Stimulated activated CD8-positive, alpha-beta memory T cell treated with anti-CD3 and anti-CD28 coated beads, Interleukin-2, amount 100 ng/mL, for 48 hours (primary cell): ENCODE measurements around the gene ADAMTSL1.

ENCODE experiments used
- DNase-seq, 2 donors: peaks; one replicate each; pipeline ENCODE4 v3.0.0-alpha.2; 2020; ENCODE audit warnings: low read depth in 2 of 2

ADAMTSL1 gene

DNA sequence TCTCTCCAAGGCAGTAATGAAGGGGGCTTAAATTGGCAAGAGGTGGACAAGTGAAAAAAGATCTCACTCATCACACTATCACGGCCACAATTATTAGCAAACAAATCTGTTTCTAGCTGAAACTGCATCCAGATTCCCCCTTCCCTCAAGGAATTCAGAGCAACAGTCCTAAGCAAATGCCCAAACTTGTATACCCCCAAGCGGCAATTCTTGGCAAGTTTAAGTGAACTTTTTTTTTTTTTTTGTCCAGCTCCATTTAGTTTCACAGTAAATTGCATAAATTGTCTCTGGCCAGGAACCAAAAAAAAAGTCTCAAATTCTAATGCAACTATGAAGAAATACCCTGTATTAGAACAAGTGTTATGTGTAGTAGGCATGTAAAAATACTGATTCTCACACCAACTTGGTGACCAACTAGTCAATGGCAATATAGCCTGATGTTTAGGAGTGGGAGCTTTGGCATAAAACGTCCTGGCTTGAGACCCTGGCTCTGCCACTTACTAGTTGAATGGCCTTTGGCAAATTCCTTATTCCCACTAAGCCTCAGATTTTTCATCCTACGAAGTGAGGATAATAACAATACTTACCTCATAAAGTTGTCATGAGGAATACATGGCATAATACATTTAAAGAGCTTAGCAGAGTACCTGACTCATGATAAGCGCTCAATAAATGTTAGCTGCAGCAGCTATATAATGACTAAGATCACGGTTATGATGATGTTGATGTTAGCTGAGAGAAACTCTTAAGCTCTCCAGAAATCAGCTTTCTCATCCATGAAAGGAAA is 193.2 kb downstream of the ADAMTSL1 start:
- DNase-seq = no peak

DNA sequence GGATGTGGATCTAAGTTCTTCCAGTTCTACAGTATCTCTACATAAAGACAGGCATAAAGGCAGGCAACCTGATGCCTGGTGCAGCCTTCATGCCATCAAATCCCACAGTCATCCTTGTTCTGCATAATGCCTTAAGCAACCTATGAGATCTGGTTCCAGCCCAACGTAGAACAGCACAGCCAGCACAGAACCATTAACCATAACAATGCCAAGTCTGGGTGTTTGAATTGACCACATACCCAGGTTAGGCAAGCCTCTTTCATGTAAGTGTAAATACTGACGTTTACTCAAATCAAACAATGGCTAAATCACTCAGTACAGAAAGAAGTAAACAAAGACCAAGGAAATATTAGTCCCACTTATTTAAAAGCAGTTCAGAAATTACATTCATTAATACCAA is 195.0 kb downstream of the ADAMTSL1 start:
- no peak for DNase-seq

DNA sequence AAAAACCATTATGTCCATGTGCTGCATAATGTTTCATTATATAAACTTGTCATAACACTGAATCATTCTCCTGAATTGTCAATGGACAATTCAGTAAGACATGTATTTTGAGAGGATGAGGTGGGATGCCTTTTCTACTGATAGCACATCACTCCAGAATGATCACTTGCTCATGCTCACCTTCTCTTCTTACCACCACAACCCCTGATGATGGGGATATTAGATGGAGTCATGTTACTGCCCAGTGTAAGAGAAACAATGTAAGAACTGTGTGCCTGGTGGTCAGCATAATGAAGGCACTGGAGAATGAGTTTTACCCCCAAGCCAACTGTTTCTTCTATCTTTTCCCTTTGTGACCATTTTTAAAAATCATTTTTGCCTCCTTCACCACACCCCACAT is 198.8 kb downstream of the ADAMTSL1 start:
- DNase-seq = no peak

DNA sequence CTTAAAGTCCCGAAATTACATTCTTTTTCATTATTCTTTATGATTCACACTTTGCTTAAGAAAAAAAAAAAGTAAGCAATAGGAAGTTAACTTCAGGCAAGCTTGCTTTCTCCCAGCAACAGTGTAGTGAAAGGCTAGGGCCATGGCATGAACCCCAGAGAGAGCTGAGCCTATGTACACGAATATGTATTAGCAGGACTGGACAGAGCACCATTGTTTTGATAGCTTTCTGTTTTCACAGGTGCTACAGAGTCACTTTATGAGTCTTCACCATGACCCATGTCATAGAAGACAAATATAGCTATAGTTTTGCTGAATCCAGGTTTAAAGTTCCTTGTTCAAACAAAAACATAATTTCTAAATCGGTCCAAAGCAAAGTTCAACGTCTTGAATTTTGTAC is 199.2 kb downstream of the ADAMTSL1 start:
- DNase-seq = no peak

DNA sequence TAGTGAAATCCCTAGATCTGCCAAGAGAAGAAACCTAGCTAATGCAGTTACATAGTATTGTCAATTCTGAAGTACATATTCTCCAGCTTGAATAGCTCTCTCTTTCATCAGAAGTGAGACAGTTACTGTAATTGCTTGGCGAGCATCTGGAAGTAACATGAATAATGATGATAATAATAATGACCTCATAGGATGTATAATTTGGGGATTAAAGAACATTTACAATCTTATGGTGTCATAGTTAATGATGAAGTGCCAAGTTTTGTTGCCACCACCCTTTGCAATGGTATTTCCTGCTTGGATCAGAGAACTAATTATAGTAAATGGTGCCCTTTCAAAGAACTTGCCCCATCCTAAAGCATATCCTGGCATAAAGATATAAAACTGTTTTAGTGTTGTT is 201.4 kb downstream of the ADAMTSL1 start:
- no peak for DNase-seq

DNA sequence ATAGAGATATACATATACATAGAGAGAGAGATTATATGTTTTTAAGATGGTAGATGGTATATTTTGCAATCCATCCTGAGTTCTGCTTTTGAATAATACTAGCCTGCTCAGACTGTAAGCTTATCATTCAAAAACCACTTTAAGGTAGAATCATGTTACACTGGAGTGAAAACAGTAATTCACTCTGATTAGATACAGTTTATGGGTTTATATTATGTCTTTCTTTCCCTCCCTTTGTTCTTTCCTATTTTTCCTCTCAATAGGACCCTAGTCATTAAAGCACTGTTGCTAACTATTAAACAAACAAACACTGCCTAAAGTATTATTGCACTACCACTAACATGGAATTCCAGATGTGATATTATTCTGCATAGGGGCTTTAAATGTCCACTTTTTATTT is 202.0 kb downstream of the ADAMTSL1 start:
- DNase-seq = no peak

DNA sequence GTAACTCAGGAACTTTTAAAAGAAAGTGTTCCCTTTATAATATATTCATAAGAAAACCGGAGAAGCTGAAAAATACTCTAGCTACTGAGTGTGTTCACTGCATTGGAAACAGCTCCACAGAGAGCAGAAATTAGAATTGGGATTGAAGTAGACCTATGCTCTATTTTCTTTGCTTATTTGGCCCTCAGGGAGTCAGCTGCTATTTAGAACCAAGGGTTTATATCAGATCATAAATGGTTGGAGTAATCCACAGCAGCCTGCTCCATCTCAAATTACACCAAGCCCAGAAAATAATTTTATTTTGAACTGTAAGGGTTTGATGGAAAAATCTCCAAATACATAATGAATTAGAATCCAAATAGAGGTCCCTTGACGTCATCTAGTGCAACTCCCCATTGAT is 202.6 kb downstream of the ADAMTSL1 start:
- DNase-seq = no peak

DNA sequence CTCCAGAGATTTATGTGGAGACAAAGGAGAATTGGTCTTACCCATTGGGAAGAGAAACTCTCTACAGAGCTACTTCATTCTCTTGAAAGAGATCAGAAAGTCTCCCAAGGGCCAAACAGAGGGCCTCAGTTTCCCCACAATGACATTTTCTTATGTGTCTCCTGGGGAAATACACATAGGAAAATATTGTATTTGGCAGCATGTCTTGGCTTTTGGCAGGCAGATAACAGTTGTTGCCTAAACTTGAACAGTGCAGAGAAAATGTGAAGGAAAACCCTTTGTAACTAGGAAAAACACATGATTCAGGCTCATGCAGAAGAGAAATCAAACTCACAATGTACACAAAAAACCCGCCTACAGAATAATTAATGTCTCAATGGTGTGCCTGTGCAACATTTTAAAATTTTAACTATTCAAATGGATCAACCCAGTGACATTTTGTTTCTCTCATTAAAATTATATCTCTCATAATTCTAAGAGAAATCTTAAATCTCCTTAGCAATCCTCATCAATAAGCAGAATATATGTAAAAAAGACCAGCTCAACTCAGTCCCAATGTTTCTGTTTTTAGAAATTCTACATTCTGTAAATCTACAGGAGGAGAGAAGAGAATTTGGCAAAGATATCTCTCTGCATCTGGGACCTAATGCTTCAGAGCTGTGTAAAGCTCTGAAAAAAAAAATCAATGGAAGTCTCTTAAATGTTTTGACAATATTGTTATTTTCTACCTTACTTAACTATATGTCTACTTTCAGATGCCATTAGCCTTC is 205.1 kb downstream of the ADAMTSL1 start:
- no peak for DNase-seq

DNA sequence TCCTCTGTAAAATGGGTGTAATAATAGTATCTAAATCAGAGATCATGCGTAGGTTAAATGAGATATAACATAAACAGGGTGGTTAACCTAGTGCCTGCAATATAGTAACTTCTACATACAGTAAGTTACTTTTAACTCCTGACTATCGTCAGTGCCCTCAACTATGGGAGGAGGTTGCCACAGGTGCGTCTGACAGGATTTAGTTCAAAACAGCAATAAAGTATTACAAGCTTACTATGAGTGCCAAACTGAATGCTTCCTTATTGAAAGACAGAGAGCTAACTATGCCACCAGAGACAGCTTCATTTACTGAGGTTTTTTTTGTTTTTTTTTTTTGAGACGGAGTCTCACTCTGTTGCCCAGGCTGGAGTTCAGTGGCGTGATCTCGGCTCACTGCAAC is 209.0 kb downstream of the ADAMTSL1 start:
- DNase-seq = no peak

DNA sequence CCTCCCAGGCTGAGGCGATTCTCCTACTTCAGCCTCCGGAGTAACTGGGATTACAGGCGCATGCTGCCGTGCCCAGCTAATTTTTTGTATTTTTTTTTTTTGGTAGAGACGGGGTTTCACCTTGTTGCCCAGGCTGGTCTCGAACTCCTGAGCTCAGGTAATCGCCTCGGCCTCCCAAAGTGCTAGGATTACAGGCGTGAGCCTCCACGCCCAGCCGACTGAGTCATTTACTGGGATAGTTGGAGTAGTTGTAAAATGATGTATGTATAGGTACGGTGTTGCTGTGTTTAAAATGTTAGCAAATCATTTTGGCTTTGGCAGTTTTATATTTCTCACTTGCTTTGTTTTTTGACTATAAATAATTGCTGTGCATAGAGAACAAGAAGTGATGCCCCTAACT is 209.4 kb downstream of the ADAMTSL1 start:
- DNase-seq = no peak

DNA sequence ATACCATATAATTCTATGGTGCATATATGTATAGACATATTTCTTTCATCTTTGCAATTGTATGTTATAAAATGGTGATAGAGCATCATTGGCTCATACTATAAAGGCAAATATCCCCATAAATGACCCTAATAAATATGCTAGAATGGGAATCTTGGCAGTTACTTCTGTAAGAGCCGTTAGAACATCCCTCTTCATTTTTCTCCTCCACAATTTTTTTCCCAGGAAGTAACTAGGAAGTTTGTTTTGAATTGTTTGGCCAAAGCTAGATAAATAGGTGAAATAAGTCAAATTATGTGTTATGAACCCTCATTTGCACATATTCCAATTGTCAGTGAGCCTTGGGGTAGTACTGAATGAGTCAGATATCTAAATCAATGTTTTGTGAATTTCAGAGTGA is 209.9 kb downstream of the ADAMTSL1 start:
- no peak for DNase-seq

DNA sequence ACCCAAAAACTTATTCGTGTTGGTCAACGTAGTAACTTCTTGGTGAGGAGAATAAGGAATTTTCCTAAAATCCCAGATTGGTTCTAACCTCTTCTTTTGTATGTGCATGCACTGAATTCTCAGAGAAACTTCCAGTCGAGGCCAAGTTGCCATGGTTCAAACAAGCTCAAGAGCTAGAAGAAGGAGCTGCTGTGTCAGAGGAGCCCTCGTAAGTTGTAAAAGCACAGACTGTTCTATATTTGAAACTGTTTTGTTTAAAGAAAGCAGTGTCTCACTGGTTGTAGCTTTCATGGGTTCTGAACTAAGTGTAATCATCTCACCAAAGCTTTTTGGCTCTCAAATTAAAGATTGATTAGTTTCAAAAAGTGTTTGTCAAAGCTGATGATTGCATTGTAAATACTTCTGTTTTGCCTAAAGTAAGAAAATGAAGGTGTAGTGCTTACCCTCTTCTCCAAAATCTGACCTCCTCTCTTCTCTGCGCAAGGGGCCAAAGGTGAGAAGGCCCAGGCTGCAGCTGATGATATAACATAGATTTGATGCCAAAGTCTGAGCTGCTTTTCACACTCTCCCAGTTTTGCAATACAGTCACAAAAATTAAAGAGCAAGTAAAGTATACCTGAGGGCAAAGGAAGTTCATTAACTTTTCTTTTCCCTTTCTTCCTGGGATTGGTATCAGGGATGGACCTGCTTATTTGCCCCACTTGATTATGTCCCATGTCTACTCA is 210.8 kb downstream of the ADAMTSL1 start:
- no peak for DNase-seq

DNA sequence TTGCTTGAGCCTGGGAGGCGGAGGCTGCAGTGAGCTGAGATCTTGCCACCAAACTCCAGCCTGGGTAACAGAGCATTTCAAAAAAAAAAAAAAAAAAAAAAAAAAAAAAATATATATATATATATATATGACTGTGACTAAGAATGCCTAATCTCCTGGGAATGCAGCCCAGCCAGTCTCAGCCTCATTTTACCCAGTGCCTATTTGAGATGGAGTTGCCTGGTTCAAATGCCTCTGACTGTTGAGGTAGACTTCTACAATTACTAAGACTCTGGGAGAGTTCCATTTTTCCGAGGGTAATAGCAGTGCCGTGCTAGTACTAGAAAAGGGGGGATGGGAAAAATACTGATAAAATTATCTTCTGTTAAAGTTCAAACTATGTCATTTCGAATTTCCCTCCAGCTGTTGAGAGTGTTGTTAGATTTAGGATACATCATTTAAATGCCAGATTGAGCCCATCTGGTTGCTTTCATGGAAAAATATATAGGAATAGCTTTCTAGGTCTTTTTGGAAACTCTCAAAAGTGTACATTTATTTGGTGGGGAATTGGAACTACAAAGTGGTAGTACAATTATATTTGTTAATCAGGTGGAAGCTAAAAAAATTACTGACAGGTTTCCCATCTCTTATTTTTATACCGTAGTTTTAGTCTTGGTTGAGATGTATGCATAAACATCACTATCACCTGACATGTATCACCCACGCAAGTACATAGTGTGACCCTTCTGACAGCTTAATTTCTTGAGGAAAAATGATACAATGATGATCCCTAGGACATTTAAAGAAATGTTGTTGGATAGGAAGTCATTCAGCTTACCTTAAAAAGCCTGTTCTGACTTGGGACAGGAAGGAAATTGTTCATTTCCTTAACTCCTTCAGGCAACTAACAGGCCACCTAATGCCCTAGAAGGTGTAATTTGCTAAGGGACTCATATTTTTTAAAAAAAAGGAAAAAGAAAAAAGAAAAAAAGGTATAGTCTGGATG is 214.9 kb downstream of the ADAMTSL1 start:
- DNase-seq = no peak

DNA sequence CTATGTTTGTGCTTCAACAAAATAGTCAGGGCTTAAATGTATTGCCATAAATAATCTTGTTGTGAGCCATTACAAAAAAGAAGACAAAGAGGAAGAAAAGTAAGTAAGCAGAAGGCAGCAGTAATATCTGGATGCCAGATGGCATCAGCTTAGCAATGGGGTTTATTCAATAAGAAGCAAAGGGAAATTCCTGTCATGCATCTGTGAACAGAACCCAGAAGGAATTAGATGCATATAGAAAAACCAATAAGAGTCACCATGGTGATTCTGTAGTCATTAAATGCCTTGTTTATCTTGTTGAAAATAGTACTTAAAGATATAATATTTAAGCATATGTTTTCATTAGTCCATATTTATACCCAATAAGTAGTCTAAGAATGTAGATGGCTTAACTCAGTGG is 216.0 kb downstream of the ADAMTSL1 start:
- DNase-seq = no peak

DNA sequence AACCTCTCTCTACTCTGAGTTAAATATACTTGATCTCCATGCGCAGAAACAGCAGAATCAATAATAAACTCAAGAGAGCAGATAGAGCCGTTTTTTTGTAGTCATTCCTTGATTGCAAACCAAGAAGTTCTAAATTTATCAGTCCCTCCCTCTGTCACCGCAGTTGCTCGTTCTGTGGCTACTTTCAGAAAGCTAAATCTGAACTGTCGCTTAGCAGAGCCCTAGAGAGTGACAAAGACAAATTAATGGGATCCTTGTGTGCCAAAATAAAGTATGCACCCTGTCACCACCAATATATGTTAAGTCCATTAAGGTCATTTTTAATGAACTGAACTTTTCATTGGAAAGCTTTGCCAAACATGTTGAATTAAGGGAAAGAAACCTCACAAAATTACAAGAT is 218.3 kb downstream of the ADAMTSL1 start:
- DNase-seq = no peak

DNA sequence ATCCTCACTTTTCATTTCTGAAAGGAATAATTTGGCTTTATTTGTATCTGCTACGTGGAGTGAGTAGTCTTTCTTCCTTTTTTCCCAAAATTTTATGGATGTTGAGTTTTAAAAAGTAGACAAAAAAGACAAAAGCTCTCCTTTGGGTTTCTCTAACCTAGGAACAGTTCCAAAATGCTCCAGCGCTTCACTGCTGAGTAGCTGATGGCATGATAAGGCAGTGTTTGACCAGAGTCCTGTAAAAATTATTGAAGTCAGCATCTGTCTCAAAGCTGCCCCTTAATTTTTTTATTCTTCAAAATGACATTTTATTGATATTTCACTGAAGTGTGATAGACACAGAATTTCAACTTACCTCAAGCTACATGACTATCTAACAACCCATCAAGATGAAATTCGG is 219.0 kb downstream of the ADAMTSL1 start:
- DNase-seq = no peak

DNA sequence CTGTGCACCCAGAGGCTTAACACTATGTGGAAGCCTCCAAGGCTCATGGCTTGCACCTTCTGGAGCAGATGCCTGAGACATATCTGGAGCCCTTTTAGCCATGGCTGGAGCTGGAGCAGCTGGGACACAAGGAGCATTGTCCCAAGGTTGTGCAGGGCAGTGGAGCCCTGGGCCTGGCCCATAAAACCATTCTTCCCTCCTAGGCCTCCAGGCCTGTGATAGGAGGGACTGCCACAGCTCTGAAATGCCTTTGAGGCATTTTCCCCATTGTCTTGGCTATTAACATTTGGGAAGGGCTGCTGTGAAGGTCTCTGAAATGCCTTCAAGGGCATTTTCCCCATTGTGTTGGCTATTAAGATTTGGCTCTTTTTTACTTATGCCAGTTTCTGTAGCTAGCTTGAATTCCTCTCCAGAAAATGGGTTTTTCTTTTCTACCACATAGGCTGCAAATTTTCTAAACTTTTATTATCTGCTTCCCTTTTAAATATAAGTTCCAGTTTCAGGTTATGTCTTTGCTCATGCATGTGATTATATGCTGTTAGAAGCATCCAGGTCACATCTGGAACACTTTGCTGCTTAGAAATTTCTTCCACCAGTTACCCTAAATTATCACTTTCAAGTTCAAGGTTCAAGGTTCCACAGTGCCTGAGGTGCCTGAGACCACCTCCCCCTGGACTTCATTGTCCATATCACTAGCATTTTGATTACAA is 221.2 kb downstream of the ADAMTSL1 start:
- DNase-seq = no peak

DNA sequence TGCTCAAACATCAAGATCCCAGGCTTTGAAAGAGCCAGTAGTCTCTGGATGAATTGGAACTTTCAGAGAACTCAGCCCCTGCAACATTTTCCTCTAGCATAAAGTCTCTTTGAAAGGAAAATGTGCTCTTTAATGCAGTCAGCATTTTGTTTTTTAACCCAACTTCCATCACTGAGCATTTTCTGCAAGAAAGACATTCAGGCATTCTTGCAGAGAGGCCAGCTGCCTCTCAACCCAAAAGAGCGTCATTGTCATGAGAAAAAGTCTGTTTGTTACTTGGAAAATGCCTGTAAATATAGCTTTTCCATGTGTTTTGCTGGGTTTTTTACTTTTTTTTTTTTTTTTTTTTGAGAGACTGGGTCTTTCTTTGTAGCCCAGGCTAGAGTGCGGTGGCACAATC is 225.0 kb downstream of the ADAMTSL1 start:
- DNase-seq = no peak

DNA sequence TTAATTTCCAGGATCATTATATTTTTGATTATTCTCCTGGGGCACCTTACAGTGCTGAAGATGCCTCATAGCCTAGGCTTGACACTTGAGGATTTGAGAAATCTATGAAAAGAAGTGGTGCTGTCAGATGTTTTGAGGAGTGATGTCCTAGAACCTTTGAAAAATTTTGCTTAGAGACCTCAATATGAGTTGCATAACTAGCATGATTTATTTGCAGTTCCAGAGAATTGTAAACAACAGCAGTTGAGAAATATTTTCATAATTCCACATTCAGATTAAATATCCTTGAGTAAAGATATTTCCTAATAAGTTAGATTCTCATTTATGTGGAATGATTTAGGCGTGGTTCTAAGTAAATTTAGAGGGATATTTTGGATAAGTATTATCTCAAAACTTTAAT is 225.8 kb downstream of the ADAMTSL1 start:
- DNase-seq = no peak

DNA sequence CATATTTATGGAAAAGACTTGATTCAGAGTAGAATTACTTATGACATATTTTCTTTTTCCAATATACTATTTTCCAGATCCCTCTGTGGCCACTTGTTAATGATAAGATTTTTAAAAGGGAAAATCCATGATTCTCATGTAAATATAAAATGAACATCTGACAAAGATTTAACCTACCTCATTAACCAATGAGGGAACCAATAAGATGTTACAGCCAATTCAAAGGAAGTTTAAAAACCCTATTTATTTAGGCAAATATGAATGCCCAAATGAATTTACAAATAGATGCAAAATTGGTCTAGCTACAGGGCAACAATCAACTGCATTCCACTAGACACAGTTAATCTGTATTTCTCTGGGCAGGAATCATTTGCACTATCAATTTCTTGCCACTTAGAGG is 226.8 kb downstream of the ADAMTSL1 start:
- no peak for DNase-seq
